Osteoblast (primary cell): Measurements from ENCODE around the gene PLGLB2. TPM values are rescaled to one million over a fixed set of nuclear protein-coding genes. Genes with fewer than 3 reads are reported as not detected.
"Not testable (repeated sequence)": the region's sequence is repeated elsewhere in the genome, so short reads cannot be mapped to it uniquely, and the experiment has no call there.

ENCODE experiments used
- DNase-seq: peaks from one replicate; pipeline ENCODE4 v3.0.0; 2011; ENCODE audit warnings: low spot score, mixed read lengths; ENCODE audit not compliant: insufficient read length; ENCODE audit errors: missing footprints
- H2AFZ ChIP-seq: 2 replicates; pipeline ENCODE4 v1.6.0; 2011; ENCODE audit warnings: mild to moderate bottlenecking, low read length
- H3K27ac ChIP-seq: 2 replicates; pipeline ENCODE4 v1.5.1; 2011; ENCODE audit warnings: mild to moderate bottlenecking, low read depth, low read length, moderate library complexity
- H3K27me3 ChIP-seq: 2 replicates; pipeline ENCODE4 v1.6.0; 2012; ENCODE audit warnings: mild to moderate bottlenecking, control low read depth, inconsistent platforms, low read length, moderate library complexity; ENCODE audit not compliant: insufficient read depth
- H3K36me3 ChIP-seq: 2 replicates; pipeline ENCODE4 v1.5.1; 2011; ENCODE audit warnings: mild to moderate bottlenecking, low read length, control low read depth, moderate library complexity; ENCODE audit not compliant: insufficient read depth
- H3K4me1 ChIP-seq: 2 replicates; pipeline ENCODE4 v1.5.1; 2011; ENCODE audit warnings: mild to moderate bottlenecking, low read length, control low read depth, moderate library complexity; ENCODE audit not compliant: insufficient read depth
- H3K4me2 ChIP-seq: 2 replicates; pipeline ENCODE4 v1.6.0; 2011; ENCODE audit warnings: mild to moderate bottlenecking, low read length; ENCODE audit not compliant: insufficient read depth
- H3K4me3 ChIP-seq: fragments of 200-600 bp; sonication (generic); 3 replicates; pipeline ENCODE4 v1.5.1; 2012; ENCODE audit warnings: mild to moderate bottlenecking, low read length, inconsistent platforms; ENCODE audit not compliant: insufficient read depth
- H3K79me2 ChIP-seq: 2 replicates; pipeline ENCODE4 v1.6.0; 2012; ENCODE audit warnings: mild to moderate bottlenecking, low read length, control low read depth, inconsistent platforms; ENCODE audit not compliant: insufficient read depth
- H3K9me3 ChIP-seq: 2 replicates; pipeline ENCODE4 v1.5.1; 2011; ENCODE audit warnings: low read depth, low read length, control low read depth
- H4K20me1 ChIP-seq: 2 replicates; pipeline ENCODE4 v1.6.0; 2012; ENCODE audit warnings: mild to moderate bottlenecking, low read length, control low read depth; ENCODE audit not compliant: insufficient read depth
- total RNA-seq: library from RNA; depleted of rRNA; stranded (reverse); fragments of >200 nt; gene quantifications from 2 replicates; pipeline ENCODE4 v1.2.3, GENCODE V29; 2012

Gene PLGLB2
- total RNA-seq: 2.5 and 3.2 TPM in 2 replicates

DNA sequence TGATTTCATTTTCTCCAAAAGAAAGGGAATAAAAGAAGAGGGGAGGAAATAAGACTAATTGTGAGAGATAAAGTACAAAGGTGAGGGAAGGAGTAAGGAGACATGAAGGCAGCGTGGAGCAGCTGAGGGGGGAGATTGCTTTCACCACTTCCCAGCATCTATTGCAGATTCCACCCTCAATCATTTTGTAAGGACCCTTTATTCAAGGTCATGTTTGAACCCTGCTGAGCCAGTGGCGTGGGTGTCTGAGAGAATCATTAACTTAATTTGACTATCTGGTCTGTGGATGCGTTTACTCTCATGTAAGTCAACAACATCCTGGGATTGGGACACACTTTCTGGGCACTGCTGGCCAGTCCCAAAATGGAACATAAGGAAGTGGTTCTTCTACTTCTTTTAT, at the start of gene PLGLB2:
PLGLB2 (plus strand) TSS at position 297 of the 400 bp plus-strand sequence; CDS start at position 364, 67 bp downstream.
- not testable (repeated sequence) for DNase-seq, H3K36me3 ChIP-seq, H4K20me1 ChIP-seq, H3K79me2 ChIP-seq, H3K4me2 ChIP-seq, H2AFZ ChIP-seq, H3K27ac ChIP-seq, H3K27me3 ChIP-seq, H3K9me3 ChIP-seq, H3K4me3 ChIP-seq, H3K4me1 ChIP-seq

DNA sequence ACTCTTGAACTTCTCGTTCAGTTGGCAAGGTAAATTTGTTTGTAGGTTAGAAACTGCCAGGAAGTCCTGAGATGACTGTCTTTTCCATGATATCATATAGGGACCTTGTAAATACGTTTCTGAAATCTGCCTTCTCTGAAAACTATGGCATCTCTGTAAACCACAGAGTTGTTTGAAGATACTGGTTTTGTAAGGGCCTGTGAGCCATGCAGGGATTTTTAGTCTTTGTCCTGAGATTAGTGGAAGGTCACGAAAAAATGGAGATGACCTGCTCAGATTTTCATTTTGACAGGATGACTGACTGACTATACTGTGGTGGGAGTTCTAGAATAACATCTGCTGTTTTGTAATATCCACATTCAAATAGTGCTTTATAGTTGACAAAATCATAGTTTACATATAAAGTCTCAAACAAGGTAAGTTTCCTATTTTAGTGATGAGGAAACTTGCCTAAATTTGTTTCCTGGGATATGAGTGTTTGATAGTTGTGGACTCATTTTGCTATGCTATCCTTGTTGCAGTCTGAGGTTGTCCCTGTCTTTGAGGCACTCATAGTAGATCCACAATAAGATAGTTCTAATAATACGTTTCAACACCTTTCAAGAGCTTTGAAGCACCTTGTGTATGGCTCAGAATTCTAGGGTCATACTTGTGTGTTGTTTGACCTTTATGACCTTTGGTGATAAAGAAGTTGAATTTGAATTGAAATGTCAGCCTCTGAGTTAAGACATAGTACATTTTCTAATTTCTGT, 43.1 kb upstream of the PLGLB2 start:
- H3K79me2 ChIP-seq, DNase-seq, H4K20me1 ChIP-seq, H3K9me3 ChIP-seq, H3K27me3 ChIP-seq, H2AFZ ChIP-seq, H3K27ac ChIP-seq, H3K4me1 ChIP-seq, H3K36me3 ChIP-seq, H3K4me3 ChIP-seq, H3K4me2 ChIP-seq: not testable (repeated sequence)

DNA sequence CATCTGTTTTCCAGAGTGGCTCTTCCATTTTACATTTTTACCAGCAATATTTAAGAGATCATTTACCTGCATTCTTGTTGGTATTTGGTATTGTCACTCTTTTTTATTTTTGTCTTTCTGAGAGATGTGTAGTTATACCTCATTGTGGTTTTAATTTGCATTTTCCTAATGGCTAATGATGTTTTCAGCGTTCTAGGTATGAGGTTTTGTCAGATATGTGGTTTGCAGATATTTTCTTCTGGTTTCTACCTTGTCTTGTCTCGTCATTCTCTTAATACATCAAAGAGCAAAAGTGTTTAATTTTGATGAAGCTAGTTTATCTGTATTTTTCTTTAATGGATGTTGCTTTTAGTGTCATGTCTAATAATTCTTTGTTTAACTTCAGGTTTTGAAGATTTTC, 39.5 kb upstream of the PLGLB2 start:
- H4K20me1 ChIP-seq, H3K4me3 ChIP-seq, H3K79me2 ChIP-seq, H3K4me2 ChIP-seq, H3K36me3 ChIP-seq, H2AFZ ChIP-seq, H3K4me1 ChIP-seq, H3K9me3 ChIP-seq, DNase-seq, H3K27me3 ChIP-seq, H3K27ac ChIP-seq: not testable (repeated sequence)

DNA sequence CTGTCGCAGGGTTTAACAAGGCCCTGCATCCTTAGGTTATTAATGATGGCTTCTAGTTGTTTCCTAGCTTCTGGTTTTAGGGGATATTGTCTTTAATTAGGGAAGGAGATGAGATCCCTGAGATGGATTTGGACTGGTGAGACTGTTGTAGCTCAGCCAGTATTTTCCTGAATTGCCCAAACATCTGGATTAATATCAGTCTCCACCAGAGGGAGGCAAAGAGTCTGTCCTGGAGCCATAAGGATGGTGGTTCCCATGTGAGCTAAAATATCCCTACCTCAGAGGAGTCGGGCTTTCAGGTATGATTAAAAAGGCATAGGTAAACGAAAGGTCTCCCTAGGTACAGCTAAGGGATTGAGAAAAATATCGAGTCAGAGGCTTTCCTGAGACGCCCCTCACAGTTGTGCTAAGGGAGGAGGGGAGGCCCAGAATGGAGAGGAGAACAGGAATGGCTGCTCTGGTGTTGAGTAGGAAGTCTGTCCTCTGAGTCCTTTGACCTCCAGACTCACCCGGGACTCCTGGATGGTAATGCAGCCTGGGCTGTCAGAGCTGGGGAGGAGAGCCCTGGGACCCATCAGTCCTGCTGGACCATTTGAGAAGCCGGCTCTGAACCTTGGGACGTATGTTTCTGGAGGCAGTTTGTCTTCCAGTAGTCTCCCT, 19.8 kb upstream of the PLGLB2 start:
- not testable (repeated sequence) for H3K36me3 ChIP-seq, H2AFZ ChIP-seq, H3K27me3 ChIP-seq, H3K79me2 ChIP-seq, H3K4me3 ChIP-seq, H3K4me1 ChIP-seq, DNase-seq, H4K20me1 ChIP-seq, H3K27ac ChIP-seq, H3K9me3 ChIP-seq, H3K4me2 ChIP-seq

DNA sequence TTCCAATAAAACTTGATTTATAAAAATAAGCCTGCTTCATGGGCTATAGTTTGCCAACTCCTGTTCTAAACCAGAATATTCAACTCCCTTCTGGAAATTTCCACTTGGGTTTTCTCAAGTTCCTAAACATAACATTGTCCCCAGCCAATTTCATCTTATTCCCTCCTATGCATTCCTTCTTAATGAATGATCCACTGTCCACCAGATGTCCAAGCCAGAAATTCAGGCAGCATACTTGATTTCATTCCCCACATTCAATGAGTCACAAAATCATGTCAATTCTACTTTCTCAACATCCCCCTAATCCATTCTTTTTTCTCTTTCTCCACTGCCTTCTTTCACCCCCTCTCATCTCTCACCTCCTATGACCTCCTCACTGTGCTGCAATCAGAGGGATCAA, 7.0 kb upstream of the PLGLB2 start:
- not testable (repeated sequence) for H3K4me1 ChIP-seq, H3K9me3 ChIP-seq, H2AFZ ChIP-seq, H3K4me3 ChIP-seq, H3K27me3 ChIP-seq, H3K27ac ChIP-seq, DNase-seq, H3K4me2 ChIP-seq, H4K20me1 ChIP-seq, H3K36me3 ChIP-seq, H3K79me2 ChIP-seq

DNA sequence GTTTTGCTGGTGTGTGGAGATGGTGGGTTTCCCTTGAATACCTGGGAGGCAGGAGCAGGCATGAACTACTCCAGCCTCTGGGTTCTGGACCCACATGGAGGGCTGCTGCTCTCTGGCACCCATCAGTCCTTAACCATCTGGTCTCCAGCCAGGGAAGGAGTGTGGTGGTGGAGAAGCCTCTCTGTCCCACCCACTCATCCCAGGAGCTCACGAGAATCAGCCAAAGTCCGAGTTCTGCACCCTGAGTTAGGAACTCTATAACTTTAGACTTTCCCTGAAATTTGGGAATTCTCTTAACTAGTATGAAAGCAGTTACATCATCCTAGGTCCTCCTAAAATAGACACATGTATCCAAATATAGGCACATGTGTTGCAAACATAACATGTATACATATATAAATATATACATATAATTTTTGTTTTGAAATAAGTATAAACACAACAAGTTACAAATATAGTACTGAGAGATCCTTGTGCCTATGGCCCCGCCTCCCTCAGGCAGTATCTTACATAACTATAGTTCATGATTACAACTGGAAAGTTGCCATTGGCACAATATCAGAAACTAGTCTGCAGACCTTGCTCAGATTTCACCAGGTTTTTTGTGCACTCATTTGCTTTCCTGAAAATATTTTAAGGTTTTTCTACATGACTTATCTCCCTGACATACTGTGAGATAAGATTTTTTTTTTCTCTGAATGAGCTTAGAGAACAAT, 5.3 kb upstream of the PLGLB2 start:
- H3K4me3 ChIP-seq, H3K27ac ChIP-seq, H3K27me3 ChIP-seq, H3K36me3 ChIP-seq, H3K4me2 ChIP-seq, DNase-seq, H3K9me3 ChIP-seq, H4K20me1 ChIP-seq, H3K79me2 ChIP-seq, H2AFZ ChIP-seq, H3K4me1 ChIP-seq: not testable (repeated sequence)

DNA sequence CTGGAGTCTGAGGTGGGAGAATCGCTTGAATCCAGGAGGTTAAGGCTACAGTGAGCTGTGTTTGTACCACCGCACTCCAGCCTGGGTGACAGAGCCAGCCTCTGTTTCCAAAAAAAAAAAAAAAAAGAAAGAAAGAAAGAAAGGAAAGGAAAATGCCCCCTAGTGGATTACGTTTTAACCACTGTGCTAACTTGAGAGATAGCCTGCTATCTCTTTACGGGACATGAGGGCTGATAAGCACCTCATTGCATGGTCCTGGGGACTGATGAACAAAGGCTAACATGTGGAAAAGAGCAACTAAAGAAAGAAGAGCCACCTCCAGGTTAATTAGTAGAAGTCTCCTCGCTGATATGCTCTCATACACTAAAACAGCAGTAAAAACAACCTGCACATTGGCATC, 4.2 kb upstream of the PLGLB2 start:
- H4K20me1 ChIP-seq, H3K27ac ChIP-seq, H3K79me2 ChIP-seq, H3K9me3 ChIP-seq, H3K4me3 ChIP-seq, H3K36me3 ChIP-seq, DNase-seq, H3K4me1 ChIP-seq, H2AFZ ChIP-seq, H3K27me3 ChIP-seq, H3K4me2 ChIP-seq: not testable (repeated sequence)

DNA sequence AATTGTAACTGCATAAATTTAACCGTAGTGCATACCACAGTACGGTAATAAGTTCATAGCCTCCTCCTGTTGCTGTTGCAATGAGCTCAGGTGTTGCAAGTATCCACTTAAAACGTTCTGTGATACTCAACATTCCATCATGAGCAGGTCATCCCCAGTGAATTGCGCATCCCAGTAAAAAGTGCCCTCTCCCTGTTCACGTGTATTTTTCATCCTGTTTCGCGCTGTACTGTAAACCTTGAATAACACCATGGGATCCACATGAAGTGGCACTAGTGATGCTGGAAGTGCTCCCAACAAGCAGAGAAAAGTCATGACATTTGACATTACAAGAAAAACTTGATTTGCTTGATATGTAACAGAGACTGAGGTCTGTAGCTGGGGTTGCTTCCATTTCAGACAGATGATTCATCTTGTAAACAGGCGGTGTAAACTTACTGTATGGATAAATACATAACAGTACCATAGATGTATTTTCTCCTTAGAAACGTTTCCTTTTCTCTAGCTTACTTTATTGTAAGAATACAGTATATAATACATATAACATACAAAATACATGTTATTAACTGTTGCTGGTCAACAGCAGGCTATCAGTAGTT, 2.4 kb upstream of the PLGLB2 start:
- H3K4me2 ChIP-seq, H3K4me1 ChIP-seq, H3K9me3 ChIP-seq, H3K27me3 ChIP-seq, H3K4me3 ChIP-seq, H3K36me3 ChIP-seq, H4K20me1 ChIP-seq, H3K27ac ChIP-seq, DNase-seq, H2AFZ ChIP-seq, H3K79me2 ChIP-seq: not testable (repeated sequence)
